Nephron (organoid): ENCODE measurements around the gene MYOD1.

Experiments used
- H3K27ac Mint-ChIP-seq, 3 experiments: 2 replicates each; pipeline ENCODE4 v1.8.0; 2020; ENCODE audit warnings: mixed read lengths in 3 of 3, mild to moderate bottlenecking in 2 of 3, moderate library complexity in 1 of 3
- H3K27me3 Mint-ChIP-seq: 2 replicates; pipeline ENCODE4 v1.8.0; 2021; ENCODE audit warnings: low read depth, mild to moderate bottlenecking, moderate library complexity, mixed read lengths
- H3K36me3 Mint-ChIP-seq: 2 replicates; pipeline ENCODE4 v1.8.0; 2020; ENCODE audit warnings: low read depth, mixed read lengths
- H3K4me1 Mint-ChIP-seq: 2 replicates; pipeline ENCODE4 v1.8.0; 2020; ENCODE audit warnings: mixed read lengths
- H3K4me3 Mint-ChIP-seq, 3 experiments: 2 replicates each; pipeline ENCODE4 v1.8.0; 2020; ENCODE audit warnings: mild to moderate bottlenecking in 3 of 3, mixed read lengths in 3 of 3, moderate library complexity in 2 of 3
- H3K9me3 Mint-ChIP-seq: 2 replicates; pipeline ENCODE4 v1.8.0; 2020; ENCODE audit warnings: mixed read lengths
- CTCF ChIP-seq, 3 experiments: fragments of 200-600 bp; sonication (generic); IDR thresholded peaks; one replicate each; pipeline ENCODE4 v1.5.0; 2021; ENCODE audit warnings: antibody characterized with exemption in 3 of 3; ENCODE audit not compliant: unreplicated experiment in 3 of 3

The MYOD1 gene

DNA sequence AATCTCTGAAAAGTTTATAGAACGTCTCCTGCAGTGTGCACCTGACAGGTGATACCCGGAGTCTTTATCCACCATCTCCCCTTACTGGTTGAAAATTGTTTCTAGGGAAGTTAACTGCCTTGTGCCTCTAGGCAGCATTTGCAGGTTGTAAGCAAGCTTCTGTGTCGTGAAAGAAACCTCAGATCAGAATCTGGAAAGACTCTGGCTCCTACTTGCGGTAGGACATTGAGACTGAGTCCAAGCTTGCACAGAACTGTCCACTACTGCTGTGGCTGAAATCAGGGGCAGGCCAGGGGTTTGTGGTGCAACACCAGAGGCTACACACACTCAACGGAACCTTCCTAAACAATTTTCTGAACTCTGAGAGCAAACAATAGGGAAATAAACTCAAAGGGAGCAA is 34.8 kb upstream of the MYOD1 start:
- H3K36me3 Mint-ChIP-seq, result no peaks in the 10 kb centered on the region
- H3K27ac Mint-ChIP-seq, result no peak overlapping the region
- H3K4me3 Mint-ChIP-seq, result no peak overlapping the region
- no peaks in the 10 kb centered on the region for H3K9me3 Mint-ChIP-seq
- peaks cover 17% of the 10 kb centered on the region for H3K4me1 Mint-ChIP-seq
- peaks cover 24% of the 10 kb centered on the region for H3K27me3 Mint-ChIP-seq
- no peak for TF ChIP-seq CTCF (IDR thresholded peaks at IDR 0.05; ENCODE audit: unreplicated experiment in 3 of 3)

DNA sequence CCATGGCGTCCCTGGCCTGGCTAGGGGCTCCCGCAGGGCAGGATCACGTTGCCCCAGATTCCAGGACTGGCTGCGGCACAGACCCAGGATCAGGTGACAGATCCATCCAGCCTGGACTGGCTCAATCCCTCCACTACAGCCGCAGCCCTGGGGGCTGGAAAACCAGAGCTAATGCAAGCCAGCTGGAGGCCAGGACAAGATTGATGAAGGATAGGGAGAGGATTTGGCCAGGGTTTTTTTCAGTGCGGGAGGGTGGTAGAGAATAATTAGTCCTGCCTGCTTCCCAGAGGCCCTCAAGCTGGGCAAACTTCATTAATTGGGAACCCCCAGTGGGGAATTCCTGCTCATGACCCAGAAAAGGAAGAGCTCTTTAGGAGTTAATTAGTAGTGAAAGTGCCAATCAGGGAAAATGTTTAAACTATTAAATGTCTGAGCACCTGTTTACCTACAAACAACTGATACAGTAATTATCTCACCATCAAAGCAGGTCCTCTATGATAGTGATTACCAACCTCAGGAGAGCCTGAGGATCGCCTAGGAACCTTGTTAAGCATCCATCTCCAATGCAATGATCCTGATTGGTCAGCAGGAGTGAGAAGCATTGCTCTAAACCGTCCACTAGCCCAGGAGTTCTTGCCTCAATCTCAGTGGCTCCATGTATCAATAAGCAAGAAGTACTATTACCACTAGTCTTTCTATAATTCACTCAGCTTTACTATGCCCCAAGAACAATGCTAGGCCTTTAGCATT is 33.0 kb upstream of the MYOD1 start:
- H3K4me3 Mint-ChIP-seq, result peak overlapping the region in 1 of 3 experiments; percentile 54
- peak overlapping the region; percentile 41 to 87 (median 75) for H3K27ac Mint-ChIP-seq
- H3K27me3 Mint-ChIP-seq, result peaks cover 15% of the 10 kb centered on the region
- peaks cover 21% of the 10 kb centered on the region for H3K4me1 Mint-ChIP-seq
- no peaks in the 10 kb centered on the region for H3K9me3 Mint-ChIP-seq
- TF ChIP-seq CTCF (IDR thresholded peaks at IDR 0.05; ENCODE audit: unreplicated experiment in 3 of 3), result no peak
- H3K36me3 Mint-ChIP-seq, result no peaks in the 10 kb centered on the region

DNA sequence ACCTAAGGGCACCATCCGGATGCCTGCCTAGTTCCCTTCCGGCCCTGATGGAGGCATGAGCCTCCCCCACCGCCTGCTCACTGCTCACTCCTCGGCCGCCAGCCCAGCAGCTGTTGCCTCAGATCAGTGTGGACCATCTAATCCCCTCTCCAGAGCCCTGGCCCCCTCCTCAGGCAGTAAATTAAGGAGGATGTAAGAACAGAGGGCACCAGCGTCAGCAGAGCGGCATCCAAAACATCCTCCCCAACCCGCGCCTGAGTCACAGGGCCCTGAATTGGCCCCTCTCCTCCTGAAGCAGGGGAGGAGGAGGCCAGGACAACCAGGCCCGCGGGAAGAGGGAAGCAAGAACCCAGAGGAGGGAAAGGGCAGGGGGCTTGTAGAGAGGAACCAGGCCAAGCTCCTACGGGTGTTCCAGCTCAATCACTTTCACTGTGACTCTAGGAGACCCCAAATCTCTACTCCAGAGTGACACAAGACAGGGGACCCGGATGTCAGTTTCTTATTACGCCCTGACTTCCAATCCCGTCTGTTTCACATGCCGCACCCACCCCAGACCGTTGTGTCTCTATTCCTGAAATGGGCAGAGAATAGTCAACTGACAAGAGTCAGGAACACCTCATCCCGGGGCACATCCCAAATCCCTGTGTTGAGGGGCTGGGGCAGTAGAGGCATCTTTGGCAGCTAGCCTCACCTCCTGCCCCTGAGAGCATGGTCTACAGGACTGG is 31.3 kb upstream of the MYOD1 start:
- Mint-ChIP-seq H3K4me1 (peaks cover 33% of the 10 kb centered on the region), H3K9me3 (no peaks in the 10 kb centered on the region), H3K36me3 (no peaks in the 10 kb centered on the region), H3K27me3 (peaks cover 32% of the 10 kb centered on the region), H3K4me3 (peak overlapping the region in 1 of 3 experiments; percentile 15), H3K27ac (peak overlapping the region in 1 of 3 experiments; percentile 39)
- TF ChIP-seq CTCF (IDR thresholded peaks at IDR 0.05; ENCODE audit: unreplicated experiment in 3 of 3), result no peak

GRCh38 chr11:17691550-17691949 is 27.8 kb upstream of the MYOD1 start:
- no peak for TF ChIP-seq CTCF (IDR thresholded peaks at IDR 0.05; ENCODE audit: unreplicated experiment in 3 of 3)
- Mint-ChIP-seq H3K36me3 (no peaks in the 10 kb centered on the region), H3K4me1 (peaks cover 45% of the 10 kb centered on the region), H3K27ac (peak overlapping the region in 1 of 3 experiments; percentile 0), H3K27me3 (peaks cover 49% of the 10 kb centered on the region), H3K4me3 (peak overlapping the region in 1 of 3 experiments; percentile 18), H3K9me3 (no peaks in the 10 kb centered on the region)

DNA sequence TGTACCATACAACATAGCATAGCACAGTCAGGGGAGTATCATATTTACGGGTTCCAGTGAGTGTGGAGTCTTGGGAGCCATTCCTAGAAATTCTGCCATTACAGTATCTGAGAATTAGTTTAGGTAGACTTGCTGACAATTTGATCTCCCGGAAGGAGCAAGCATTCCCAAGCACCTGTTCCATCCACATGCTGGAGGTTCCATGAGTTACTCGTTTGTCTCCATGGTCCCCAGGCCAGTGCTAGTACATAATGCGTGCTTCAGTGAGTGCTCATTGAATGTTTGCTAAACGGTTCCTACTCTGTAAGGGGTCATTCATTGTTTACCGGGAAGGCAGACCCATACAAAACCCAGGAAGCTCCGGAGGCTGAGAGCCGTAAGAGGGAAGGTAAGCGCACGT is 27.4 kb upstream of the MYOD1 start:
- Mint-ChIP-seq H3K4me1 (peaks cover 41% of the 10 kb centered on the region), H3K27me3 (peaks cover 53% of the 10 kb centered on the region), H3K27ac (peak overlapping the region in 1 of 3 experiments; percentile 0), H3K4me3 (peak overlapping the region in 1 of 3 experiments; percentile 36), H3K36me3 (no peaks in the 10 kb centered on the region), H3K9me3 (no peaks in the 10 kb centered on the region)
- TF ChIP-seq CTCF (IDR thresholded peaks at IDR 0.05; ENCODE audit: unreplicated experiment in 3 of 3), result no peak
